OCI-LY7 (cell line): Measurements from ENCODE around the gene NDUFAF7. TPM values are rescaled to one million over a fixed set of nuclear protein-coding genes. Genes with fewer than 3 reads are reported as not detected.
A peak's percentile ranks its signal among the peaks of the same experiment; 100 is the strongest.

Experiments
- BruUV-seq: library from RNA; stranded (reverse); fragments of 400-500 nt; replicated peaks from 2 replicates; lab custom pipeline; 2021; lab: Mats Ljungman, UMichigan
- CTCF ChIA-PET: fragments of 300-600 bp; sonication (Branson Sonifier 250); formaldehyde crosslinking; loops from one replicate; lab custom pipeline; 2022; ENCODE audit warnings: antibody characterized with exemption; ENCODE audit not compliant: unreplicated experiment; lab: Charles Lee
- POLR2A ChIA-PET: fragments of 300-600 bp; sonication (Branson Sonifier 250); formaldehyde crosslinking; loops from one replicate; lab custom pipeline; 2022; ENCODE audit warnings: antibody characterized with exemption; lab: Charles Lee
- DNase-seq: peaks from one replicate; pipeline ENCODE4 v3.0.0-alpha.2; 2015; ENCODE audit warnings: low spot score
- H2AFZ ChIP-seq: fragments of 200-600 bp; sonication (generic), shearing (Covaris generic); 2 replicates; pipeline ENCODE4 v1.6.1; 2014; ENCODE audit warnings: mild to moderate bottlenecking, antibody characterized with exemption, low read length, moderate library complexity
- H3K27ac ChIP-seq: fragments of 200-600 bp; sonication (generic); 2 replicates; pipeline ENCODE4 v1.5.1; 2014; ENCODE audit warnings: mixed run types, low read depth, mild to moderate bottlenecking, moderate library complexity, low read length, inconsistent platforms; ENCODE audit not compliant: poor library complexity, severe bottlenecking
- H3K36me3 ChIP-seq: fragments of 200-600 bp; sonication (generic); 2 replicates; pipeline ENCODE4 v1.6.1; 2014; ENCODE audit warnings: mild to moderate bottlenecking, antibody characterized with exemption, low read length, moderate library complexity, mixed read lengths; ENCODE audit not compliant: insufficient read depth
- H3K4me1 ChIP-seq: fragments of 200-600 bp; sonication (generic); 2 replicates; pipeline ENCODE4 v1.5.1; 2014; ENCODE audit warnings: mild to moderate bottlenecking, low read length; ENCODE audit not compliant: insufficient read depth, poor library complexity, severe bottlenecking
- H3K4me2 ChIP-seq: fragments of 200-600 bp; sonication (generic); 2 replicates; pipeline ENCODE4 v1.6.1; 2014; ENCODE audit warnings: mild to moderate bottlenecking, low read length
- H3K4me3 ChIP-seq: fragments of 200-600 bp; sonication (generic); 2 replicates; pipeline ENCODE4 v1.5.1; 2014; ENCODE audit warnings: mild to moderate bottlenecking, low read depth, low read length; ENCODE audit not compliant: poor library complexity, severe bottlenecking
- H3K79me2 ChIP-seq: fragments of 200-600 bp; sonication (generic); 2 replicates; pipeline ENCODE4 v1.6.1; 2016; ENCODE audit warnings: low read depth, mild to moderate bottlenecking, low read length, moderate library complexity, mixed read lengths; ENCODE audit not compliant: insufficient read depth
- H3K9me2 ChIP-seq: fragments of 200-600 bp; sonication (generic); 2 replicates; pipeline ENCODE4 v1.6.1; 2016; ENCODE audit warnings: mild to moderate bottlenecking, low read length, mixed read lengths; ENCODE audit not compliant: insufficient read depth
- H3K9me3 ChIP-seq: fragments of 200-600 bp; sonication (generic); 2 replicates; pipeline ENCODE4 v1.6.1; 2014; ENCODE audit warnings: mild to moderate bottlenecking, mixed run types, low read length, mixed read lengths
- H4K20me1 ChIP-seq: fragments of 200-600 bp; sonication (generic); 2 replicates; pipeline ENCODE4 v1.6.1; 2014; ENCODE audit warnings: mild to moderate bottlenecking, antibody characterized with exemption, low read length, moderate library complexity, mixed read lengths; ENCODE audit not compliant: insufficient read depth
- CTCF ChIP-seq: fragments of 200-600 bp; sonication (generic); conservative IDR thresholded peaks from 2 replicates; pipeline ENCODE4 v1.5.1; 2014; ENCODE audit warnings: mild to moderate bottlenecking, antibody characterized with exemption, low read length, moderate library complexity, mixed read lengths
- EZH2phosphoT487 ChIP-seq: fragments of 200-600 bp; sonication (generic); IDR thresholded peaks from 2 replicates; pipeline ENCODE4 v1.6.1; 2018; ENCODE audit warnings: low read depth, borderline replicate concordance, mild to moderate bottlenecking, mixed run types, antibody characterized with exemption, low read length, moderate library complexity, mixed read lengths
- intact Hi-C: fragments of 100-400 bp; cut with micrococcal nuclease; formaldehyde crosslinking; loops from one replicate; pipeline ENCODE4 v1.10.0; 2022; ENCODE audit not compliant: unreplicated experiment
- total RNA-seq, 2 experiments: library from RNA; depleted of rRNA in 1 of 2; stranded (reverse); fragments of >200 nt in 1 of 2; shearing (Covaris generic) in 1 of 2; gene quantifications; 2 replicates each; pipeline ENCODE4 v1.2.3, GENCODE V29; 2014 to 2022

NDUFAF7 gene
- total RNA-seq, 2 experiments from 2014 or later: 23.3 to 26.0 TPM

DNA sequence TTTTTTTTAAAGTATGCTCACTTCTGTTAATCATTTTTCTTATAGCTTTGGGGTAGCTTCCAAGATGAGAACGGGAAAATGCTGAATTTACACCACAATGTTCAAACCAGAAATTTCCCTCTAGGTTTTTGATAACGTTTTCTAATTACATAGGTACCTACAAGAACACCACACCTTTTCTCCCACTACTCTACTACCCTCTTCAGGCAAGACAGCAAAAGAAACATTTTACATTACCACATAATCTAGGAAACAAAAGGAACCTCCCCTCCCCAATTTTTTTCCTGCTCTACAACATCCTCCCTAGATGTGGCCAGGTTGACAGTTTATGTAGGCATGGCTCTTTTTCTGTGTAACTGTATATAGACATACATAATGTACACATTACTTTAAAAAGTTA, 32.4 kb downstream of the NDUFAF7 start:
- TF ChIP-seq CTCF (peak; percentile 55), EZH2phosphoT487 (no peak)
- Histone ChIP-seq H3K9me3 (no peaks in the 10 kb centered on the region), H3K79me2 (no peaks in the 10 kb centered on the region), H3K4me1 (peaks cover 20% of the 10 kb centered on the region), H3K9me2 (no peaks in the 10 kb centered on the region), H3K27ac (no peak overlapping the region), H3K4me3 (no peak overlapping the region), H4K20me1 (no peaks in the 10 kb centered on the region), H3K36me3 (peaks cover 94% of the 10 kb centered on the region), H2AFZ (no peak overlapping the region), H3K4me2 (no peak overlapping the region)
- CTCF ChIA-PET: no interaction called here
- peak; percentile 19 for DNase-seq
- no TSS peak for BruUV-seq
- POLR2A ChIA-PET: interaction anchor here (0.6 to 1.4 kb wide), 3 partner anchors 13 to 115 kb away, joined by 3 to 5 read pairs (median 3); no protein-coding TSS in a partner anchor
- intact Hi-C loops: loop anchor here (5.0 kb wide), 1 partner anchor 97 kb away; no protein-coding TSS in a partner anchor

GRCh38 chr2:37267685-37268084, 36.2 kb downstream of the NDUFAF7 start:
- Histone ChIP-seq H4K20me1 (no peaks in the 10 kb centered on the region), H3K9me3 (no peaks in the 10 kb centered on the region), H2AFZ (no peak overlapping the region), H3K4me2 (no peak overlapping the region), H3K9me2 (no peaks in the 10 kb centered on the region), H3K79me2 (no peaks in the 10 kb centered on the region), H3K4me3 (no peak overlapping the region), H3K4me1 (peaks cover 14% of the 10 kb centered on the region), H3K27ac (no peak overlapping the region), H3K36me3 (peaks cover 97% of the 10 kb centered on the region)
- ChIA-PET CTCF (no interaction called here), POLR2A (interaction anchor here (1.1 kb wide), 1 partner anchor 17 kb away, joined by 3 read pairs; no protein-coding TSS in a partner anchor)
- intact Hi-C loops: no loop called here
- no peak for TF ChIP-seq CTCF
- no peak for TF ChIP-seq EZH2phosphoT487
- DNase-seq: no peak
- BruUV-seq: no TSS peak

- Histone ChIP-seq H3K4me3 (no peak overlapping the region), H4K20me1 (no peaks in the 10 kb centered on the region), H3K36me3 (peaks cover 97% of the 10 kb centered on the region), H3K9me3 (no peaks in the 10 kb centered on the region), H3K79me2 (no peaks in the 10 kb centered on the region), H3K27ac (no peak overlapping the region), H3K4me2 (no peak overlapping the region), H3K9me2 (no peaks in the 10 kb centered on the region), H2AFZ (no peak overlapping the region), H3K4me1 (peaks cover 10% of the 10 kb centered on the region)
- ChIA-PET POLR2A (interaction anchor here (1.1 kb wide), 1 partner anchor 17 kb away, joined by 3 read pairs; no protein-coding TSS in a partner anchor), CTCF (no interaction called here)
- TF ChIP-seq CTCF: no peak
- TF ChIP-seq EZH2phosphoT487: no peak
- intact Hi-C loops: no loop called here
- no TSS peak for BruUV-seq
- DNase-seq: no peak
These were observed 36.7 kb downstream of the NDUFAF7 start for GRCh38 chr2:37268111-37268510.
